ENCODE data around the gene B4GALNT3.

DNA sequence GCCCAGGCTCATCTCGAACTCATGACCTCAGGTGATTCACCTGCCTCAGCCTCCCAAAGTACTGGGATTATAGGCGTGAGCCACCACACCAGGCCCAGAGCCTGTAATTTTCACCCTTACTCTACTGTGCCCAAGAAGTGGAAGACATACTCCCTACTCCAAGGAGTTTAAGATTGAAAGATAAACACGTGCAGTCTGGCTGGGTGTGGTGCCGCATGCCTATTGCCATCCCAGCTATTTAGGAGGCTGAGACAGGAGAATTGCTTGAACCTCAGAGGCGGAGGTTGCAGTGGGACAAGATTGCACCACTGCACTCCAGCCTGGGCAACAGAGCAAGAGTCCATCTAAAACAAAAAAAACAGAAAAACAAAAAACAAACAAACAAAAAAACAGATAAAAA lies 113.5 kb downstream of the B4GALNT3 start:
- TF ChIP-seq POLR2AphosphoS5 (IDR thresholded peaks at IDR 0.05; ENCODE audit: low read depth, low read length) (no peak), SIN3A (IDR thresholded peaks at IDR 0.05; ENCODE audit: borderline replicate concordance, insufficient read depth, low read length) (no peak), TAF1 (IDR thresholded peaks at IDR 0.05; ENCODE audit: borderline replicate concordance, insufficient read depth, low read length) (no peak)
- TF ChIP-seq, protein P1, sequence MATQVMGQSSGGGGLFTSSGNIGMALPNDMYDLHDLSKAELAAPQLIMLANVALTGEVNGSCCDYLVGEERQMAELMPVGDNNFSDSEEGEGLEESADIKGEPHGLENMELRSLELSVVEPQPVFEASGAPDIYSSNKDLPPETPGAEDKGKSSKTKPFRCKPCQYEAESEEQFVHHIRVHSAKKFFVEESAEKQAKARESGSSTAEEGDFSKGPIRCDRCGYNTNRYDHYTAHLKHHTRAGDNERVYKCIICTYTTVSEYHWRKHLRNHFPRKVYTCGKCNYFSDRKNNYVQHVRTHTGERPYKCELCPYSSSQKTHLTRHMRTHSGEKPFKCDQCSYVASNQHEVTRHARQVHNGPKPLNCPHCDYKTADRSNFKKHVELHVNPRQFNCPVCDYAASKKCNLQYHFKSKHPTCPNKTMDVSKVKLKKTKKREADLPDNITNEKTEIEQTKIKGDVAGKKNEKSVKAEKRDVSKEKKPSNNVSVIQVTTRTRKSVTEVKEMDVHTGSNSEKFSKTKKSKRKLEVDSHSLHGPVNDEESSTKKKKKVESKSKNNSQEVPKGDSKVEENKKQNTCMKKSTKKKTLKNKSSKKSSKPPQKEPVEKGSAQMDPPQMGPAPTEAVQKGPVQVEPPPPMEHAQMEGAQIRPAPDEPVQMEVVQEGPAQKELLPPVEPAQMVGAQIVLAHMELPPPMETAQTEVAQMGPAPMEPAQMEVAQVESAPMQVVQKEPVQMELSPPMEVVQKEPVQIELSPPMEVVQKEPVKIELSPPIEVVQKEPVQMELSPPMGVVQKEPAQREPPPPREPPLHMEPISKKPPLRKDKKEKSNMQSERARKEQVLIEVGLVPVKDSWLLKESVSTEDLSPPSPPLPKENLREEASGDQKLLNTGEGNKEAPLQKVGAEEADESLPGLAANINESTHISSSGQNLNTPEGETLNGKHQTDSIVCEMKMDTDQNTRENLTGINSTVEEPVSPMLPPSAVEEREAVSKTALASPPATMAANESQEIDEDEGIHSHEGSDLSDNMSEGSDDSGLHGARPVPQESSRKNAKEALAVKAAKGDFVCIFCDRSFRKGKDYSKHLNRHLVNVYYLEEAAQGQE (IDR thresholded peaks at IDR 0.05; ENCODE audit: insufficient read depth in 1 of 2, low read depth in 2 of 2, low read length in 2 of 2) = no peak

Measured in PFSK-1 (cell line).